22Rv1 (cell line): ENCODE data around the gene UBE4B.

ENCODE experiments used
- H3K27ac ChIP-seq: fragments of 450-650 bp; 2 replicates; pipeline ENCODE4 v1.5.1; 2017
- CTCF ChIP-seq: fragments of 450-650 bp; IDR thresholded peaks from 2 replicates; pipeline ENCODE4 v1.5.1; 2017; ENCODE audit warnings: mild to moderate bottlenecking
- ZFX ChIP-seq: fragments of 450-650 bp; IDR thresholded peaks from 2 replicates; pipeline ENCODE4 v1.6.1; 2017; ENCODE audit warnings: antibody characterized with exemption, borderline replicate concordance

The UBE4B gene

DNA sequence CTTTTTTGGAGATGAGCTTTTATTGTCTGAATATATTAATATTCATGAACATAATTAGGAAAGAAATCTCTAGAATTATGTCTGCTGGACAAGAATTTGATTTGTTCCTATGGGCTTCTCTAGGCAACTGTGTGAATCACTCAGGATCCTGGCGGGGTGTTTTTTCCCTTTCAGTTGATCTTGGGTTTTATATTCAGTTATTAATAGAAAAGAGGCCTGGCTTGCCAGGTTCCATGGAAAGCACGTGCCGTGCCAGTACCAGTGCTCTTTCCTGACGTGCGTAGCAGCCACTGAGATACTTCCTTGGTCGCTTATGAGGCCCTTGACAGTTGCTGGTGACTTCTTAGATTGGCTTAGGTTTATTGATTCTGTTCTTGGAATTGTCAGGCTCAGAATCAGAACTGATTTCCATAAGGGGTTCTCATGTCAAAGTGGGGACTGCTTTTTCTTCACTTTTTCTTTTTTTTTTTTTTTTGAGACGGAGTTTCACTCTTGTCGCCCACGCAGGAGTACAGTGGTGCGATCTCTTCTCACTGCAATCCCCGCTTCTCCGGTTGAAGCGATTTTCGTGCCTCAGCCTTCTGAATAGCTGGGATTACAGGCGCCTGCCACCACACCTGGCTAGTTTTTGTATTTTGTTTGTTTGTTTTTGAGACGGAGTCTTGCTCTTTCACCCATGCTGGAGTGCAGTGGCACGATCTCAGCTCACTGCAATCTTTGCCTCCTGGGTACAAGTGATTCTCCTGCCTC is 129.0 kb downstream of the UBE4B start:
- H3K27ac ChIP-seq = no peak overlapping the region
- TF ChIP-seq CTCF (no peak), ZFX (no peak)

DNA sequence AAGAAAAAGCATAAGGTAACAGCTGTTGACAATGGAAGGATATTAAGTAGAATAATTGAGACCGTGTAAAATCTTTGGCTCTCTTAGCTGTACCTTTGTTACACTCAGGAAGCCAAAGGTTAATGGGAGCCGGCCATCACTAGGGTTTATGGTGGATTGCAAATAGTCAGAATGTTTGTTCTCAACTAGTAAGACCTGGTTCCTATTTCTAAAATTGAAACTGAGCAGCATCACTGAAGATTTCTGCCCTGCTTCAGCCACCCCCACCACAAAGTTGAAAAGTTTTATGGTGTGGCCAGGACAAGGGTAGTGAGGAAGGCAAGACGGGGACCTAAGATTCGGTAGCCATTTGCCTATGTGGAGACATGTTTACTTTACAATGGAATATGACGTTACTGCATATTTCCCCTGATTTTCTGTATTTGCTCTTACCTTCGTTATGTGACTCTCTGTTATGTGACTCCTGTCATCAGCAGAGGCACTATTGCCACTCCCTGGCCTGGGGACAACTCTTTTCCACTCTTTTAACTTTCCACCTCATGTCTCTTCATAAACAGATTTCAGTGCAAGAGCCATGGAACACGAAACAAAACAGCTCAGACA is 136.3 kb downstream of the UBE4B start:
- H3K27ac ChIP-seq = no peak overlapping the region
- TF ChIP-seq CTCF (no peak), ZFX (no peak)

GRCh38 chr1:10170239-10170574 is 137.4 kb downstream of the UBE4B start:
- TF ChIP-seq CTCF (no peak), ZFX (no peak)
- H3K27ac ChIP-seq = no peak overlapping the region

DNA sequence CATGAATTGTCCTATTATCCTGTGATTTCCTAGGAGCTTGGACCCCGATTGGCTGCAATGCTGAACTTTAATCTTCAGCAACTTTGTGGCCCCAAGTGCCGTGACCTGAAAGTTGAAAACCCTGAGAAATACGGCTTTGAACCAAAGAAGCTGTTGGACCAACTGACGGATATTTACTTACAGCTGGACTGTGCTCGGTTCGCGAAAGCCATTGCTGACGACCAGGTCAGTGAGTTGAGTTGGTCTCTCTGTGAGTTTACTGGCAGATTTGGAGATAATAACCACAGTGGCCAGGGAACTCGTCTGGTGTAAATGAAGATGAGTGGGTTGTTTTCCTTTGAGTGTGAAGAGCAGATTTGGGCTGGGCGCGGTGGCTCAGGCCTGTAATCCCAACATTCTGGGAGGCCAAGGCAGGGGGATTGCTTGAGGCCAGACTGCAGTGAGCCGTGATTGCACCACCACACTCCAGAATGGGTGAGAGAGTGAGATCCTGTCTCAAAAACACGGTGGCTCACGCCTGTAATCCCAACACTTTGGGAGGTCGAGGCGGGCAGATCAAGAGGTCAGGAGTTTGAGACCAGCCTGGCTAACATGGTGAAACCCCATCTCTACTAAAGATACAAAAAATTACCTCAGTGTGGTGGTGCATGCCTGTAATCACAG is 138.5 kb downstream of the UBE4B start:
- no peak overlapping the region for H3K27ac ChIP-seq
- TF ChIP-seq ZFX = no peak
- TF ChIP-seq CTCF = no peak

- no peak overlapping the region for H3K27ac ChIP-seq
Observed at GRCh38 chr1:10171995-10172669, 139.4 kb downstream of the UBE4B start.

DNA sequence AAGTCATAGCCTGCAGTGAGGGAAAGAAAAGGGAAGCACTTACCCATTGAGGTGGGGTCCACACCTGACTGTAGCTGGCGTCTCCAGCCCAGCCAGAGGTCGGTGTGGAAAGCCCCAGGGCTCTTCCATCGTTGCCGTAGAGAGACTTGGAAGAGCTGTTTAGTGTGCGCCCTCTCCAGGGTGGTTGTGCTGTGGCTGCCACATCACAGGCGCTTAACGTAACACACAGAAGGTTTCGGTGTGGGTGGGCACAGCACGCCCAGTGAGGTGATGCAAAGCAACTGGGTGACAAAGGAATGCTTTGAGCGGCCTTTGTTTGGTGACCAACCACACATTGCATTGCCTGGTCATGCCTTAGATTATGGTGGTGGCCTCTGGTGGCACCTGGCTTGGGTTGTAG is 140.8 kb downstream of the UBE4B start:
- TF ChIP-seq CTCF = no peak
- TF ChIP-seq ZFX = no peak
- no peak overlapping the region for H3K27ac ChIP-seq

More at GRCh38 chr1:10171995-10172669, 139.4 kb downstream of the UBE4B start:
- no peak for TF ChIP-seq ZFX
- TF ChIP-seq CTCF = no peak

- TF ChIP-seq ZFX = no peak
- no peak for TF ChIP-seq CTCF
- H3K27ac ChIP-seq = no peak overlapping the region
Observed at GRCh38 chr1:10177876-10178275, 145.1 kb downstream of the UBE4B start.
